GM21526 (cell line): ENCODE measurements around the gene ZDHHC18.

Experiments used
- ATAC-seq: cut with Tn5 transposase; IDR thresholded peaks from one replicate; pipeline ENCODE4 v1.9.1; 2021; ENCODE audit warnings: moderate library complexity; ENCODE audit not compliant: unreplicated experiment, low FRiP score

Gene ZDHHC18

GRCh38 chr1:26826261-26827105, at the start of gene ZDHHC18:
ZDHHC18 (plus strand) TSS chr1:26826688; CDS start chr1:26826805, 117 bp downstream.
- peak; percentile 60 for ATAC-seq

- ATAC-seq = no peak
Measured at GRCh38 chr1:26779098-26779668, 47.3 kb upstream of the ZDHHC18 start.

- no peak for ATAC-seq
Measured at GRCh38 chr1:26780344-26780957, 46.0 kb upstream of the ZDHHC18 start.

GRCh38 chr1:26781206-26781825, 45.2 kb upstream of the ZDHHC18 start:
- no peak for ATAC-seq

- ATAC-seq = no peak
Measured at GRCh38 chr1:26782521-26783212, 43.8 kb upstream of the ZDHHC18 start.

GRCh38 chr1:26783646-26784022, 42.9 kb upstream of the ZDHHC18 start:
- ATAC-seq = no peak

- no peak for ATAC-seq
Measured at GRCh38 chr1:26784023-26784871, 42.2 kb upstream of the ZDHHC18 start.

GRCh38 chr1:26784886-26785285, 41.6 kb upstream of the ZDHHC18 start:
- no peak for ATAC-seq

GRCh38 chr1:26785611-26786436, 40.7 kb upstream of the ZDHHC18 start:
- ATAC-seq = no peak

GRCh38 chr1:26786437-26787380, 39.8 kb upstream of the ZDHHC18 start:
- ATAC-seq = no peak

GRCh38 chr1:26787381-26787705, 39.1 kb upstream of the ZDHHC18 start:
- peak; percentile 24 for ATAC-seq

- peak; percentile 64 for ATAC-seq
Measured at GRCh38 chr1:26787706-26788514, 38.6 kb upstream of the ZDHHC18 start, which contains the start of gene PIGV. PIGV (plus strand) TSS chr1:26787950; CDS start chr1:26790816, 2,866 bp downstream.

- ATAC-seq = no peak
Measured at GRCh38 chr1:26788515-26788785, 38.0 kb upstream of the ZDHHC18 start.

GRCh38 chr1:26788836-26789611, 37.5 kb upstream of the ZDHHC18 start:
- no peak for ATAC-seq

- no peak for ATAC-seq
Measured at GRCh38 chr1:26789612-26789865, 36.9 kb upstream of the ZDHHC18 start.

GRCh38 chr1:26789931-26790330, 36.6 kb upstream of the ZDHHC18 start:
- ATAC-seq = no peak

GRCh38 chr1:26790551-26790953, 35.9 kb upstream of the ZDHHC18 start:
- ATAC-seq = no peak
